ENCODE results near the gene TM4SF5.

Gene TM4SF5

GRCh38 chr17:4743898-4744297, 27.8 kb upstream of the TM4SF5 start:
- no peak overlapping the region for H2BK120ac ChIP-seq (ENCODE audit: insufficient read depth, low read length, poor library complexity)
- no peak overlapping the region for H3K23ac ChIP-seq (ENCODE audit: low read length)
- H3K79me2 ChIP-seq (ENCODE audit: control insufficient read depth, insufficient read depth, low read length, poor library complexity), result no peaks in the 10 kb centered on the region
- no peak overlapping the region for H3K27ac ChIP-seq (ENCODE audit: low read depth, low read length)
- no peaks in the 10 kb centered on the region for H3K79me1 ChIP-seq (ENCODE audit: low read length)
- H2AFZ ChIP-seq (ENCODE audit: insufficient read depth, low read length, poor library complexity), result no peak overlapping the region
- H3K14ac ChIP-seq (ENCODE audit: low read length), result no peak overlapping the region
- H4K8ac ChIP-seq (ENCODE audit: low read depth, low read length), result no peak overlapping the region
- H3K4me1 ChIP-seq (ENCODE audit: control insufficient read depth in 1 of 2, insufficient read depth in 2 of 2, low read length in 2 of 2), result peaks cover 11 to 12% of the 10 kb centered on the region in 2 experiments
- H3K18ac ChIP-seq (ENCODE audit: low read length), result no peak overlapping the region
- H2BK12ac ChIP-seq (ENCODE audit: low read length), result no peak overlapping the region
- no peak overlapping the region for H3K9ac ChIP-seq (ENCODE audit: low read length)
- H3K4me3 ChIP-seq (ENCODE audit: low read depth, low read length), result no peak overlapping the region
- H4K91ac ChIP-seq (ENCODE audit: low read depth, low read length), result no peak overlapping the region
- no peak for DNase-seq
- peaks cover 34% of the 10 kb centered on the region for H3K27me3 ChIP-seq (ENCODE audit: insufficient read depth, low read length)
- no peak overlapping the region for H2AK5ac ChIP-seq (ENCODE audit: low read length)
- WGBS (ENCODE audit: extremely low coverage, insufficient coverage, insufficient read length), result no CpG with 5 or more reads among the region's 9 CpGs
- no peak overlapping the region for H3K4me2 ChIP-seq (ENCODE audit: low read length)
- H3K36me3 ChIP-seq (ENCODE audit: control insufficient read depth in 1 of 2, insufficient read depth in 2 of 2, low read length in 2 of 2), result no peaks in the 10 kb centered on the region
- no peak overlapping the region for H3K4ac ChIP-seq (ENCODE audit: low read depth, low read length)
- peaks cover 17% of the 10 kb centered on the region for H3K9me3 ChIP-seq (ENCODE audit: insufficient read depth, low read depth, low read length)
- H4K12ac ChIP-seq (ENCODE audit: low read depth, low read length), result no peak overlapping the region
- H2BK5ac ChIP-seq (ENCODE audit: low read depth, low read length, poor library complexity), result no peak overlapping the region

- H3K14ac ChIP-seq (ENCODE audit: low read length), result no peak overlapping the region
- H3K79me2 ChIP-seq (ENCODE audit: control insufficient read depth, insufficient read depth, low read length, poor library complexity), result no peaks in the 10 kb centered on the region
- no peak overlapping the region for H3K4me3 ChIP-seq (ENCODE audit: low read depth, low read length)
- no peak overlapping the region for H4K12ac ChIP-seq (ENCODE audit: low read depth, low read length)
- H2AFZ ChIP-seq (ENCODE audit: insufficient read depth, low read length, poor library complexity), result peak overlapping the region; percentile 37
- no peak overlapping the region for H4K91ac ChIP-seq (ENCODE audit: low read depth, low read length)
- no peak overlapping the region for H4K8ac ChIP-seq (ENCODE audit: low read depth, low read length)
- no peak overlapping the region for H2AK5ac ChIP-seq (ENCODE audit: low read length)
- no peak overlapping the region for H3K18ac ChIP-seq (ENCODE audit: low read length)
- DNase-seq, result no peak
- no peak overlapping the region for H3K4ac ChIP-seq (ENCODE audit: low read depth, low read length)
- H3K4me1 ChIP-seq (ENCODE audit: control insufficient read depth in 1 of 2, insufficient read depth in 2 of 2, low read length in 2 of 2), result peaks cover 2 to 6% of the 10 kb centered on the region in 2 experiments
- no peak overlapping the region for H2BK12ac ChIP-seq (ENCODE audit: low read length)
- peaks cover 20% of the 10 kb centered on the region for H3K27me3 ChIP-seq (ENCODE audit: insufficient read depth, low read length)
- H3K9ac ChIP-seq (ENCODE audit: low read length), result no peak overlapping the region
- no peak overlapping the region for H3K27ac ChIP-seq (ENCODE audit: low read depth, low read length)
- H3K4me2 ChIP-seq (ENCODE audit: low read length), result peak overlapping the region; percentile 16
- H3K23ac ChIP-seq (ENCODE audit: low read length), result no peak overlapping the region
- peaks cover 11% of the 10 kb centered on the region for H3K9me3 ChIP-seq (ENCODE audit: insufficient read depth, low read depth, low read length)
- H2BK5ac ChIP-seq (ENCODE audit: low read depth, low read length, poor library complexity), result no peak overlapping the region
- H2BK120ac ChIP-seq (ENCODE audit: insufficient read depth, low read length, poor library complexity), result no peak overlapping the region
- no peaks in the 10 kb centered on the region for H3K79me1 ChIP-seq (ENCODE audit: low read length)
- H3K36me3 ChIP-seq (ENCODE audit: control insufficient read depth in 1 of 2, insufficient read depth in 2 of 2, low read length in 2 of 2), result no peaks in the 10 kb centered on the region
- no CpG with 5 or more reads among the region's 51 CpGs for WGBS (ENCODE audit: extremely low coverage, insufficient coverage, insufficient read length)
These were observed 26.4 kb upstream of the TM4SF5 start for GRCh38 chr17:4744999-4745969.

GRCh38 chr17:4747847-4748246, 23.8 kb upstream of the TM4SF5 start:
- H3K36me3 ChIP-seq (ENCODE audit: control insufficient read depth in 1 of 2, insufficient read depth in 2 of 2, low read length in 2 of 2), result no peaks in the 10 kb centered on the region
- no peak overlapping the region for H3K4me2 ChIP-seq (ENCODE audit: low read length)
- no peaks in the 10 kb centered on the region for H3K79me1 ChIP-seq (ENCODE audit: low read length)
- H3K23ac ChIP-seq (ENCODE audit: low read length), result no peak overlapping the region
- H3K27ac ChIP-seq (ENCODE audit: low read depth, low read length), result no peak overlapping the region
- no peak overlapping the region for H3K4me3 ChIP-seq (ENCODE audit: low read depth, low read length)
- H3K27me3 ChIP-seq (ENCODE audit: insufficient read depth, low read length), result peaks cover 6% of the 10 kb centered on the region
- H3K4ac ChIP-seq (ENCODE audit: low read depth, low read length), result no peak overlapping the region
- no peak overlapping the region for H4K8ac ChIP-seq (ENCODE audit: low read depth, low read length)
- H3K18ac ChIP-seq (ENCODE audit: low read length), result no peak overlapping the region
- no peak overlapping the region for H4K12ac ChIP-seq (ENCODE audit: low read depth, low read length)
- DNase-seq, result no peak
- H3K14ac ChIP-seq (ENCODE audit: low read length), result no peak overlapping the region
- no peak overlapping the region for H4K91ac ChIP-seq (ENCODE audit: low read depth, low read length)
- no peaks in the 10 kb centered on the region for H3K79me2 ChIP-seq (ENCODE audit: control insufficient read depth, insufficient read depth, low read length, poor library complexity)
- peaks cover 2 to 6% of the 10 kb centered on the region in 2 experiments for H3K4me1 ChIP-seq (ENCODE audit: control insufficient read depth in 1 of 2, insufficient read depth in 2 of 2, low read length in 2 of 2)
- no peak overlapping the region for H2BK12ac ChIP-seq (ENCODE audit: low read length)
- no peak overlapping the region for H3K9ac ChIP-seq (ENCODE audit: low read length)
- no peak overlapping the region for H2BK120ac ChIP-seq (ENCODE audit: insufficient read depth, low read length, poor library complexity)
- peaks cover 3% of the 10 kb centered on the region for H3K9me3 ChIP-seq (ENCODE audit: insufficient read depth, low read depth, low read length)
- WGBS (ENCODE audit: extremely low coverage, insufficient coverage, insufficient read length), result no CpG with 5 or more reads among the region's 5 CpGs
- no peak overlapping the region for H2BK5ac ChIP-seq (ENCODE audit: low read depth, low read length, poor library complexity)
- H2AK5ac ChIP-seq (ENCODE audit: low read length), result no peak overlapping the region
- no peak overlapping the region for H2AFZ ChIP-seq (ENCODE audit: insufficient read depth, low read length, poor library complexity)

GRCh38 chr17:4748686-4749085, 23.0 kb upstream of the TM4SF5 start:
- Histone ChIP-seq H3K4me2 (ENCODE audit: low read length) (no peak overlapping the region), H3K27me3 (ENCODE audit: insufficient read depth, low read length) (peaks cover 6% of the 10 kb centered on the region), H3K9ac (ENCODE audit: low read length) (no peak overlapping the region), H2BK120ac (ENCODE audit: insufficient read depth, low read length, poor library complexity) (no peak overlapping the region), H3K79me2 (ENCODE audit: control insufficient read depth, insufficient read depth, low read length, poor library complexity) (no peaks in the 10 kb centered on the region), H3K27ac (ENCODE audit: low read depth, low read length) (no peak overlapping the region), H2AK5ac (ENCODE audit: low read length) (no peak overlapping the region), H4K8ac (ENCODE audit: low read depth, low read length) (no peak overlapping the region), H3K4ac (ENCODE audit: low read depth, low read length) (no peak overlapping the region), H2BK12ac (ENCODE audit: low read length) (no peak overlapping the region), H2AFZ (ENCODE audit: insufficient read depth, low read length, poor library complexity) (no peak overlapping the region), H3K4me1 (ENCODE audit: control insufficient read depth in 1 of 2, insufficient read depth in 2 of 2, low read length in 2 of 2) (peaks cover 2 to 6% of the 10 kb centered on the region in 2 experiments), H3K36me3 (ENCODE audit: control insufficient read depth in 1 of 2, insufficient read depth in 2 of 2, low read length in 2 of 2) (no peaks in the 10 kb centered on the region), H4K91ac (ENCODE audit: low read depth, low read length) (no peak overlapping the region), H3K18ac (ENCODE audit: low read length) (no peak overlapping the region), H2BK5ac (ENCODE audit: low read depth, low read length, poor library complexity) (no peak overlapping the region), H3K9me3 (ENCODE audit: insufficient read depth, low read depth, low read length) (peaks cover 3% of the 10 kb centered on the region), H3K4me3 (ENCODE audit: low read depth, low read length) (no peak overlapping the region), H3K14ac (ENCODE audit: low read length) (no peak overlapping the region), H4K12ac (ENCODE audit: low read depth, low read length) (no peak overlapping the region), H3K23ac (ENCODE audit: low read length) (no peak overlapping the region), H3K79me1 (ENCODE audit: low read length) (no peaks in the 10 kb centered on the region)
- WGBS (ENCODE audit: extremely low coverage, insufficient coverage, insufficient read length), result no CpG with 5 or more reads among the region's 4 CpGs
- no peak for DNase-seq

Measured in trophoblast cell (in vitro differentiated cells and primary cell).